DMS 273 (cell line): ENCODE results near the gene TBC1D22A.

ENCODE experiments used
- DNase-seq: peaks from one replicate; lab custom pipeline; 2025; ENCODE audit not compliant: unreplicated experiment; lab: John Stamatoyannopoulos, UW

TBC1D22A gene

DNA sequence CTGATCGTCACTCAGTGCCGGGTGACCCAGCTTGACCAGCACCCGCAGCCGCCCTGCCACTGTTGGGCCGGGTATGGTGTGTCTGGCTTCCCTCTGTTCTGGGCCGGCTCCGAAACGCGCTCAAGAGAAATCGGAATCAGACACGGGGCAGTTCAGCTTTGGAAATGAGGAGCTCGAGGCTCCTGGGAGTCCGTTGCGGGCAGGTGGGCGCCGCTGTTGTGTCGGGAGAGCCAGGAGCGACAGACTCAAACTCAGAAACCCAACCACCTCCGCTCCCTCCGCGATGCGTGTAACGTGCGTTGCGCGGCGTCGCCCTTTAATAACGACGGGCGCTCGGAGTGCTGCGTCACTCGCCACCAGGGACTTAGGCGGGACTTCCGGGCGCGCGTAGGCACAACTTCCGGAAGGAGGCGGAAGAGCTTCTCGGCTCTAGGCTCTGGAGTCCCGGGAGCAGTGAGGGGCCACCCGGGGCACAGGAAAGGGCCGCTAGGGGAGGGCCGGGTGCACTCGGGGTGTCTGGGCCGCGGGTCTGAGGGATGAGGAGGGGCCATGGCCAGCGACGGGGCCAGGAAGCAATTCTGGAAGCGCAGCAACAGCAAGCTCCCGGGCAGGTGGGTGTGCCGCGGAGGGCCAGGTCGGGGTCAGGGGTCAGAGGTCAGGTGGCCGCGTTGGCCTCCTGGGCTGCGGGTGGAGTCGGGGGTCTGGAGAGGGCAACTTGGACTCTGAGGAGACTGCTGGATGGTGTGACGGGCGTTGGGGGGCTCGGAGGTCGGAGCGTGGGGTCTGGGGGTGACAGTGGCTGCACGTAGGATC, at the start of gene TBC1D22A:
TSS of gene TBC1D22A (plus strand) at position 413 of the 813 bp plus-strand sequence. CDS start at position 550, 137 bp downstream.
- peak; percentile 96 for DNase-seq

GRCh38 chr22:46714550-46714949, 47.9 kb upstream of the TBC1D22A start:
- no peak for DNase-seq

GRCh38 chr22:46719921-46720320, 42.5 kb upstream of the TBC1D22A start:
- no peak for DNase-seq

DNA sequence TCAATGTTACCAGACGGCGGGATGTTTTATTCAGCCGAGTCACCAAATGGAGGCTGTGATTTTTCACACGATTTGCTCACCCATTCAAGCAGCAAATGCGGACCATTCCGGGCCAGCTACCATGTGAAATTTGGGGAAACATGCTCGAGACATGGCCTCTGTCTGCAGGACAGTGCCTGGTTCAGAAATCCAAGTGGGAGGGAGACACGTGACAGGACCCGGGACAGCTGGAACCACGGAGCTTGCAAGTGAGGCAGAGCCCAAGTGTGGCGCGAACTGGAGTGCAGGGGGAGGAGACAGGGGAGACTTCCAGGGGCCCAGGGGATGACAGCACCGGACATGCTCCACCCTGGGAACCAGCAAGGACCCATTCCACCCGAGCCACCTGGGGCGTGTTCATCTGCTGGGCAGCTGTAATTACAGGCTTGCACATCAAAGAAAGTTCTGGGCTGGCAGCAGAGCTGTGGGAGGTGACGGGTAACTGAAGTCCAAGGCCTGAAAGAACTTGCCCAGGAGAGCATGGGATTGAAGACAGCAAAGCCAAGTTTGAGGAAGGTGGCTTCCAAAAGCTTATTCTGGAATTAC, 40.9 kb upstream of the TBC1D22A start:
- no peak for DNase-seq

DNA sequence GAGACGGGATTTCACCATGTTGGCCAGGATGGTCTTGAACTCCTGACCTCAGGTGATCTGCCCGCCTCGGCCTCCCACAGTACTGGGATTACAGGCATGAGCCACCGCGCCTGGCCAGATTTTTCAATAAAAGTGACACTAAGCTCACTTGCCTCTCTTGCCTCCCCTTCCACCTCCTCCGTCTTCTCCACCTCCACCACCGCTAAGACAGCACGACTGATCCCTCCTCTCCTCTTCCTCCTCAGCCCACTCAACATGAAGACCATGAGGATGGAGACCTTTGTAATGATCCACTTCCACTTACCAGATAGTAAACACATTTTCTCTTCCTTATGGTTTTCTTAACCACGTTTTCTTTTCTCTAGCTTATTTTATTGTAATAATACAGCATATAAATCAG, 38.6 kb upstream of the TBC1D22A start:
- no peak for DNase-seq

GRCh38 chr22:46725096-46725495, 37.4 kb upstream of the TBC1D22A start:
- no peak for DNase-seq

- peak; percentile 20 for DNase-seq
Measured at GRCh38 chr22:46726066-46726985, 36.1 kb upstream of the TBC1D22A start.

DNA sequence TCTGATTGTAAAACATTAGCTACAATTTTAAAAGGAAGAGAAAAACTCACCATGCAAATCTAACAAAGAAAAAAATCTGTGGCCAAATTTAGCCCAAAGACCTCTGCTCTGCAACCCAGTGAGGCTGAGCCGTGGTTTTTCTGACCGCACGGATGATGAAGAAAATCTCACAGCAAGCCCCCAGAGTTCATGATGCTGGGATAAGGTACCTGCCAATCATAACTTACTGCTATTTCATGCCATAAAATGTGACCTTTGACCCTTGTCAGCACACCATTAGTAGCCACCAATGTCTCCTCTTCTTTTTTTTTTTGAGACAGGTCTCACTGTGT, 35.5 kb upstream of the TBC1D22A start:
- no peak for DNase-seq

GRCh38 chr22:46727813-46728364, 34.6 kb upstream of the TBC1D22A start:
- DNase-seq = no peak

DNA sequence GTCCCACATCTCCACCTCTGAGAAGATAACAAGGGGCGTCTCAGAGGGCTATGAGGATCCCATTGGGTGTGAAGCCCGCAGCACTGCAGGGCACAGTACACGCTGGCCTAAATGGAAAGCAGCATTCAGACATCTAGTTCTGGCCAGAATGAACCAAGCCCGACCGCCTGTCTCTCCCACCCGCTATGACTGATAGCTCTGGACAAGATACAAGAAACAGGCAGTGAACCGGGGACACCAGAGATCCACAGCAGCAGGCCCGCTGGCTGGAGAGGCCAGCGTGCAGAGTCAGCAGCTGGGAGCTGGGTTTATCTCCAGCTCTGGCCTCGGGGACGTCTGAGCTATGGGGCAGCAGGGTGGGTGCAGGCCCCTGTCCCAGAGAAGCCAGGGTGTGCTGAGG, 34.0 kb upstream of the TBC1D22A start:
- DNase-seq = no peak

- DNase-seq = peak; percentile 57
Measured at GRCh38 chr22:46730568-46731245, 31.7 kb upstream of the TBC1D22A start.

- peak; percentile 70 for DNase-seq
Measured at GRCh38 chr22:46731246-46732040, 31.0 kb upstream of the TBC1D22A start.

GRCh38 chr22:46732041-46732379, 30.4 kb upstream of the TBC1D22A start:
- no peak for DNase-seq

DNA sequence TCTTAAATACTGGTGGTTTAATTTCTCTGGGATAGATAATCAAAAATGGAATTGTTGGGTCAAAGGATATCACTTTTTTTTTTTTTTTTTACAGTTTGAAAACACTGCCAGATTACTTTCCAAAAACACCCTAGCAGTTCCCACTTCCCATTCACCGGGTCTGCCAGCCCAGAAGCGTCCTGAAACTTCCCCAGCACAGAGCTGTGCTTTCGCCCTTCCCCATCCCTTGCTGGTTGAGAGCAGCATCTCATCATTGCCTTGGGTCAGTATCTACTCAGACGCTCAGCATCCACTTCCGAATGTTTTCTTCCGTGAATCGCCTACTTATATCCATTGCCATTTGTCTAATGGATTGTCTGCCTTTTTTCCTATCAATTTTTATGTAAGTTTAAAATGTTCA, 29.9 kb upstream of the TBC1D22A start:
- DNase-seq = no peak

DNA sequence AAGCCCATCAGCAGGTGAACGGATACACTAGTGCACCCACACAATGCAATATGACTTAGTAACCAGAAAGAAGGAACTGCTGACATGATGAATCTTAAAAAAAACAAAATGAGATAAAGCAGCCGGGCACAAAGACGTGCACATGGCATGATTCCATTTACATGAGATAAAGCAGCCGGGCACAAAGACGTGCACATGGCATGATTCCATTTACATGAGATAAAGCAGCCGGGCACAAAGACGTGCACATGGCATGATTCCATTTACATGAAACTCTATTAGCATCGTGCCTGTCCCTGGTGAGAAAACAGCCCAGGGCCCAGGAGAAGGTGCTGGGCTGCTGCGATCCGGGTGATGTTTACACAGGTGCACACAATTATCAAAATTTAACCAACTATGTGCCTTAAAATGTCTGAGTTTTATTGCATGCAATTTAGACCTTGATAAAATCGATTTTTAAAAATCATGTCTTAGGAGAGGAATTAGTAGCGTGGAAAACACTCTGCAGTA, 28.2 kb upstream of the TBC1D22A start:
- peak; percentile 24 for DNase-seq

- no peak for DNase-seq
Measured at GRCh38 chr22:46734830-46735453, 27.5 kb upstream of the TBC1D22A start.

- DNase-seq = no peak
Measured at GRCh38 chr22:46735747-46736608, 26.5 kb upstream of the TBC1D22A start.

DNA sequence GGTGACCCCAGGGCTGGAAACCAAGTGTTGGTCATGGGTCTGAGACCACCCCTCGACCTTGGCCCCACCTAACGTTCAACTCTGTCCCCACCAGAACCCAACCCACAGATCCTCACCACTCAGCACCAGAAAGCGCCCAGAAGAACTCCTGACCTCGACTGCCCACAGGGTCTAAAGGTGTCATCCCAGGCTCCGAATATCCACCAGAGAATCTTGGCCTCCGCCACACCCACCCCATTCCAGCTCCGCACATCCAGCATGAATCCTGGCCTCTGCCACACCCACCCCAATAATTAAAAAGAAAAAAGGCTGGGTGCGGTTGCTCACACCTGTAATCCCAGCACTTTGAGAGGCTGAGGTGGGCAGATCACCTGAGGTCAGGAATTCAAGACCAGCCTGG, 25.7 kb upstream of the TBC1D22A start:
- no peak for DNase-seq
